Heart left ventricle (tissue), 16 donors: ENCODE data around the gene PLEKHA7. TPM values are rescaled to one million over a fixed set of nuclear protein-coding genes. Genes with fewer than 3 reads are reported as not detected.
A peak's percentile ranks its signal among the peaks of the same experiment; 100 is the strongest.
"Not testable (repeated sequence)": the region's sequence is repeated elsewhere in the genome, so short reads cannot be mapped to it uniquely, and the experiment has no call there.

ENCODE experiments used
- ATAC-seq, 4 donors: fragments of 200-7000 bp; cut with Tn5 transposase; one replicate each; pipeline ENCODE4 v1.9.1; 2020 to 2022; ENCODE audit warnings: moderate library complexity in 4 of 4, mild to moderate bottlenecking in 3 of 4, moderate number of reproducible peaks in 1 of 4
- DNase-seq, 5 donors: peaks; one replicate each; pipeline ENCODE4 v3.0.0-alpha.2; 2020
- H3K27ac ChIP-seq, 12 donors: fragments of 200-600 bp; sonication (generic) in 4 of 12; one replicate each; pipeline versions ENCODE4 v1.5.0 to v1.8.0; 2016 to 2022; ENCODE audit warnings: mild to moderate bottlenecking in 2 of 12
- H3K27me3 ChIP-seq, 9 donors: fragments of 200-600 bp; sonication (generic) in 2 of 9; one replicate each; pipeline versions ENCODE4 v1.5.1 to v1.8.0; 2016 to 2022; ENCODE audit warnings: mild to moderate bottlenecking in 3 of 9
- H3K36me3 ChIP-seq, 9 donors: fragments of 200-600 bp; sonication (generic) in 2 of 9; one replicate each; pipeline versions ENCODE4 v1.5.0 to v1.8.0; 2018 to 2022; ENCODE audit warnings: mild to moderate bottlenecking in 2 of 9
- H3K4me1 ChIP-seq, 12 donors: fragments of 200-600 bp; sonication (generic) in 4 of 12; one replicate each; pipeline versions ENCODE4 v1.5.0 to v1.8.0; 2016 to 2022; ENCODE audit warnings: mild to moderate bottlenecking in 3 of 12
- H3K4me3 ChIP-seq, 12 donors: fragments of 200-600 bp; sonication (generic) in 4 of 12; one replicate each; pipeline versions ENCODE4 v1.5.0 to v1.8.0; 2017 to 2022; ENCODE audit warnings: mild to moderate bottlenecking in 9 of 12, moderate library complexity in 4 of 12
- H3K9me3 ChIP-seq, 12 donors: fragments of 200-600 bp; sonication (generic) in 4 of 12; one replicate each; pipeline versions ENCODE4 v1.5.0 to v1.8.0; 2016 to 2022; ENCODE audit warnings: mild to moderate bottlenecking in 1 of 12
- POLR2A ChIP-seq, 2 donors: fragments of 450-650 bp; IDR thresholded peaks; one replicate each; pipeline ENCODE4 v1.6.1; 2017; ENCODE audit warnings: antibody characterized with exemption in 2 of 2, mild to moderate bottlenecking in 2 of 2, moderate library complexity in 2 of 2
- WGBS, 4 donors: extraction: QIAGEN DNeasy Blood & Tissue Kit in 2 of 4; methylation state at CpG; one replicate each; pipeline versions ENCODE4 v1.1.5 to v1.1.7; 2013 to 2018; 5-methylcytosine and 5-hydroxymethylcytosine counted together
- intact Hi-C, 10 donors: fragments of 100-400 bp; cut with DNase I; formaldehyde crosslinking; loops; one replicate each; pipeline versions ENCODE4 v1.11.1 to v1.14.2; 2022
- polyA plus RNA-seq, 2 donors: library from polyadenylated mRNA; stranded (reverse); fragments of 200-250 nt; gene quantifications; one replicate each; pipeline ENCODE4 v1.2.3, GENCODE V29; 2013
- total RNA-seq, 9 donors: library from RNA; depleted of rRNA in 2 of 9; stranded (reverse); fragments of >200 nt in 2 of 9; fragmentation: NEBNext Ultra II Directional in 3 of 9; extraction: Animal tissue kit (Norgen Biotek cat#: 25700) in 3 of 9; gene quantifications; one replicate each; pipeline versions ENCODE4 v1.1.0 to v1.2.4, GENCODE V29; 2016 to 2023
- TF ChIP-seq, protein P1 (sequence below), 12 donors: fragments of 200-600 bp; sonication (generic) in 4 of 12; IDR thresholded peaks; one replicate each; pipeline versions ENCODE4 v1.5.0 to v1.8.0; 2018 to 2022; ENCODE audit warnings: antibody characterized with exemption in 12 of 12, mild to moderate bottlenecking in 5 of 12
- donor health status: ischemic (EF 13 %, LVEDD 7.1; RV severe dilation, severe dysfunction).
- donor health status: healthy with polysubstance abuse.
- donor health status: DM: no; HTN: yes; CAD: no.
- donor health status: DM: no; HTN: no; CAD: no.
- donor health status: ischemic (EF 25% LVEDD 6.9; RV normal size, moderate dysfunction).
- donor health status: ischemic (EF 25% LVEDD 5.7; RV mildly dilated, moderate dysfunction).
- donor health status: healthy.
- donor health status: DM: yes; HTN: yes; CAD: no.
- donor health status: ischemic (EF 35%, LVEDD 5.7; RV mildly dilated, moderate dysfunction).
- donor health status: nonischemic (EF 11% LVEDD 7.7; RV severe dilation, severe dysfunction).
- donor health status: DM: yes; HTN: yes; CAD: no.
- donor health status: PGD.
- donor health status: ischemic (EF 29% LVEDD 5.4; RV normal size, mild dysfunction).
- donor health status: nonischemic (EF 23%, LVEDD 6.1; RV moderate dilation, normal function).

Gene PLEKHA7
- total and polyA plus RNA-seq, 11 donors = 13.1 to 57.5 (median 23.5) TPM

DNA sequence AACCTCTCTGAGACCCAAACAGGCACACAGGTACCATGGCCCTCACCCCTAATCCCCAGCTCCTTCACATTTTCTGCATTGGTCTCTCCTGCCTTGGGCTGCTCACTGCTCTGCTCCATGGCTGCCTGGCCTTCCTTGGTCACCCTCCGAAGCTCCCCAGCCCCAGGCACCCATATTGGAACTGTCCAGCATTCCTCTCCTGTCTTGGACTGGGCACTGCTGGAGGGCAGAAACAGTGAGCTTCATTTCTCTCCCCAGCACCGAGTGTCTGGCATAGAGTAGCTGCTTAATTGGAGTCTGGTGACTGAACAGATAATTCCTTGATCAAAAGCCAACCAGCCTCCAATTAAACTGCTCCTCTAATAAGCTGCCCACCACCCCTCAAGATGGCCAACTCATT is 13.2 kb downstream of the PLEKHA7 start:
- no peak for DNase-seq
- WGBS, 4 donors = 48 to 73% (median 56%) methylated on average over 2 of the region's 2 CpGs
- Histone ChIP-seq H3K36me3 (no peaks in the 10 kb centered on the region), H3K9me3 (no peaks in the 10 kb centered on the region), H3K4me3 (no peak overlapping the region), H3K27ac (no peak overlapping the region), H3K27me3 (no peaks in the 10 kb centered on the region), H3K4me1 (peaks cover 0 to 21% (median 12%) of the 10 kb centered on the region in 12 donors)
- ATAC-seq = peak in 1 of 4 donors; percentile 36
- intact Hi-C loops = loop anchor here in 1 of 10 donors (10.0 kb wide), 1 partner anchor 46 kb away; no protein-coding TSS in a partner anchor
- TF ChIP-seq POLR2A (IDR thresholded peaks at IDR 0.05) = no peak
- TF ChIP-seq, protein P1, sequence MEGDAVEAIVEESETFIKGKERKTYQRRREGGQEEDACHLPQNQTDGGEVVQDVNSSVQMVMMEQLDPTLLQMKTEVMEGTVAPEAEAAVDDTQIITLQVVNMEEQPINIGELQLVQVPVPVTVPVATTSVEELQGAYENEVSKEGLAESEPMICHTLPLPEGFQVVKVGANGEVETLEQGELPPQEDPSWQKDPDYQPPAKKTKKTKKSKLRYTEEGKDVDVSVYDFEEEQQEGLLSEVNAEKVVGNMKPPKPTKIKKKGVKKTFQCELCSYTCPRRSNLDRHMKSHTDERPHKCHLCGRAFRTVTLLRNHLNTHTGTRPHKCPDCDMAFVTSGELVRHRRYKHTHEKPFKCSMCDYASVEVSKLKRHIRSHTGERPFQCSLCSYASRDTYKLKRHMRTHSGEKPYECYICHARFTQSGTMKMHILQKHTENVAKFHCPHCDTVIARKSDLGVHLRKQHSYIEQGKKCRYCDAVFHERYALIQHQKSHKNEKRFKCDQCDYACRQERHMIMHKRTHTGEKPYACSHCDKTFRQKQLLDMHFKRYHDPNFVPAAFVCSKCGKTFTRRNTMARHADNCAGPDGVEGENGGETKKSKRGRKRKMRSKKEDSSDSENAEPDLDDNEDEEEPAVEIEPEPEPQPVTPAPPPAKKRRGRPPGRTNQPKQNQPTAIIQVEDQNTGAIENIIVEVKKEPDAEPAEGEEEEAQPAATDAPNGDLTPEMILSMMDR (IDR thresholded peaks at IDR 0.05) = no peak

DNA sequence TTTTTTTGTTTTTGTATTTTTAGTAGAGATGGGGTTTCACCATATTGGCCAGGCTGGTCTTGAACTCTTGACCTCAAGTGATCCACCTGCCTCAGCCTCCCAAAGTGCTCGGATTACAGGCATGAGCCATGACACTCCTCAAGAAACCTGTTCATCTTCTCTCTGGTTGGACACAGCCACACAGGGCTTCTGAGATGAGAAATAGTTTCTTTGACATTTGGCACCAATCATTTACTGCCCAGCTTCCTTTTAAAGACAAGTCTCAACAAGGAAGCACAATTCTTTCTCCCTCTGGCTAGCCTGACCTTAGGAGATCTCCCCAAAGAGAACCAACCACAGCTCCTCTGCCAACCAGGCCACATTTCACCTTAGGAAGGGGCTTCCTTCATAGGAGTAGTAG is 14.0 kb downstream of the PLEKHA7 start:
- not testable (repeated sequence) for H3K27ac ChIP-seq, H3K9me3 ChIP-seq, H3K4me3 ChIP-seq, H3K36me3 ChIP-seq, H3K27me3 ChIP-seq, DNase-seq, ATAC-seq
- peaks cover 0 to 27% (median 14%) of the 10 kb centered on the region in 12 donors for H3K4me1 ChIP-seq
- 90 to 100% (median 93%) methylated on average over 1 of the region's 1 CpG for WGBS, 4 donors
- intact Hi-C loops = loop anchor here in 1 of 10 donors (10.0 kb wide), 1 partner anchor 45 kb away; no protein-coding TSS in a partner anchor

DNA sequence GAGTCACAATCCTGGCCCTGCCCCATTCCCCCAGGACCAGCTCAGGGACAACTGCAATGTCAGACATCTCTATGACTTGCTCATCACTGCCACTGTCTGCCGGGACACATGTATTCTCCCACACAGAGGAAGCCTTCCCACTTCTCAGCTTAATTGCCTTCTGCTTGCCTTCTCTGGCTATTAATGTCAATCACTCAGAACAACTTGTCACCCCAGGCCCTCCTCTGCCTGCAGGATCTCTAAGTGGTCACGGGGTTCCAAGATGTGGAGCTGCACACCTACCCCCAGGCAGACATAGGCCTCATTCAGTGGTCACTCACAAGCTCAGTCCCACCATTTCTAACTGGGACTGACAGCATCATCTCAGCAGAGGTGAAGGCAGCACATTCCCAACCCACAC is 15.1 kb downstream of the PLEKHA7 start:
- 74 to 88% (median 80%) methylated on average over 2 of the region's 2 CpGs for WGBS, 4 donors
- intact Hi-C loops = no loop called here
- no peak for ATAC-seq

DNA sequence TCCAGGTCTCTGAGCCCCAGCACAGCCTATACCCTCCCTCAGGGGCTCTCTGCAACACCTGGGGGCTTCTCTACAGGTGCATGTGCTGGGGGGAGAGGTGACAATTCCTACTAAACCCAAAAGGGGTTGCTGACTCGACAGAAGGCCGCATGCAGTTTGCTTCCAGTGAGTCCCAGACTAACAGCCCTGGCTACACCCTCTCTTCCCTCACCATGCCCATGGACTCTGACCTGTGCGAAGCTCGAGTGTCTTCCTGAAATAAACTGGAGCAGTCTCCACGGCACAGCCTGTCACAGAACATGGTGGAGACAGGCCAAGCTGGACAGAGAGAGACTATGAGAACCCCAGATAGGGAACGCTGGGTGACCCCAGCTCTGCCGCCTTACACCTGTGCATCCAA is 16.6 kb downstream of the PLEKHA7 start:
- Histone ChIP-seq H3K4me3 (no peak overlapping the region), H3K9me3 (no peaks in the 10 kb centered on the region), H3K36me3 (no peaks in the 10 kb centered on the region), H3K4me1 (peaks cover 0 to 27% (median 14%) of the 10 kb centered on the region in 12 donors), H3K27me3 (no peaks in the 10 kb centered on the region), H3K27ac (no peak overlapping the region)
- TF ChIP-seq, protein P1 (IDR thresholded peaks at IDR 0.05) = no peak
- TF ChIP-seq POLR2A (IDR thresholded peaks at IDR 0.05) = no peak
- WGBS, 4 donors = 47 to 70% (median 59%) methylated on average over 6 to 7 of the region's 7 CpGs
- intact Hi-C loops = no loop called here
- DNase-seq = peak in 1 of 5 donors; percentile 74
- ATAC-seq = peak; percentile 67 to 75 (median 72)

More for the DNA sequence above, 15.1 kb downstream of the PLEKHA7 start:
- Histone ChIP-seq H3K36me3 (no peaks in the 10 kb centered on the region), H3K4me3 (no peak overlapping the region), H3K27ac (no peak overlapping the region), H3K4me1 (peaks cover 0 to 27% (median 14%) of the 10 kb centered on the region in 12 donors), H3K27me3 (no peaks in the 10 kb centered on the region), H3K9me3 (no peaks in the 10 kb centered on the region)
- DNase-seq = no peak
- no peak for TF ChIP-seq POLR2A (IDR thresholded peaks at IDR 0.05)
- TF ChIP-seq, protein P1 (IDR thresholded peaks at IDR 0.05) = no peak

DNA sequence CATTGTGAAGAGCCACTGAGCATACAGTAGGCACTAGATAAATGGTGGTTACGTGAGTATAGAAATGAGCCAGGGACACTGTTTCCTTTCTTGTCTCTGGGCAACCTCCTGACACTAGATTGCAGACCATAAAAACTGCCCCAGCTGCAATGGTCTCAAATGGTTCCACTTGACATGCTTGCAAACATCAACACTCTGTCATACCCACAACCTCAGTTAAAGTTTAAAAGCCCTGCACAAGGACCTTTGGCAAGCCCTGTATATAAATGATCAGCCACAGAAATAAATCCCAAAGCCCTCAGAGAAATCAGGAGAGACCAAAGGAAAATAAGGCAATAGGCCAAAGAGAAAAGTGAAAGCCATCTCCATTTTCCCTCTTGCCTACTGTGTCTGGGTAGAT is 20.7 kb downstream of the PLEKHA7 start:
- DNase-seq = no peak
- 39 to 59% (median 49%) methylated on average over 1 of the region's 1 CpG for WGBS, 4 donors
- intact Hi-C loops = no loop called here

More for the DNA sequence above, 20.7 kb downstream of the PLEKHA7 start:
- ATAC-seq = no peak
- H3K27ac ChIP-seq = no peak overlapping the region
- peaks cover 0 to 27% (median 14%) of the 10 kb centered on the region in 12 donors for H3K4me1 ChIP-seq
- TF ChIP-seq, protein P1 (IDR thresholded peaks at IDR 0.05) = no peak
- TF ChIP-seq POLR2A (IDR thresholded peaks at IDR 0.05) = no peak
- H3K36me3 ChIP-seq = no peaks in the 10 kb centered on the region
- no peaks in the 10 kb centered on the region for H3K9me3 ChIP-seq
- no peak overlapping the region for H3K4me3 ChIP-seq
- H3K27me3 ChIP-seq = no peaks in the 10 kb centered on the region
